ENCODE data around the gene PLCB1.
A peak's percentile ranks its signal among the peaks of the same experiment; 100 is the strongest.

DNA sequence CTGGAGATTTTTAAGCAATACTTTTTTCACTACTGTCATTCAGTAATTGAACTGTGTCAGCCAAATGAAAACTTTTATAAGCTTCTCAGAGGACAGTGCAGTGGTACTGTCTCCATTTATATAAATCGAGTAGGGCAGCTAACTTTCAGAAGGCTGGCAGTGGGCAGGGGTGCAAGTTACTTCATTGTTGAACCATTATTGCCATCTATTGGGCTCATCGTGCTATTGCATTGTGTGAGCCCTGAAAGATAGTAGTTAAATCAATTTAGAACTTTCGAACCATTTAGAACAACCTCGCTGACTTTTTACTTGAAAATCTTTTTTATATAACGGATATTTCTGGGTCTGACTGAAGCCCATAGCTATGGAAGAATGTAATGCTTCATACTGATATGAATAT lies 589.0 kb downstream of the PLCB1 start:
- TF ChIP-seq, protein P1, sequence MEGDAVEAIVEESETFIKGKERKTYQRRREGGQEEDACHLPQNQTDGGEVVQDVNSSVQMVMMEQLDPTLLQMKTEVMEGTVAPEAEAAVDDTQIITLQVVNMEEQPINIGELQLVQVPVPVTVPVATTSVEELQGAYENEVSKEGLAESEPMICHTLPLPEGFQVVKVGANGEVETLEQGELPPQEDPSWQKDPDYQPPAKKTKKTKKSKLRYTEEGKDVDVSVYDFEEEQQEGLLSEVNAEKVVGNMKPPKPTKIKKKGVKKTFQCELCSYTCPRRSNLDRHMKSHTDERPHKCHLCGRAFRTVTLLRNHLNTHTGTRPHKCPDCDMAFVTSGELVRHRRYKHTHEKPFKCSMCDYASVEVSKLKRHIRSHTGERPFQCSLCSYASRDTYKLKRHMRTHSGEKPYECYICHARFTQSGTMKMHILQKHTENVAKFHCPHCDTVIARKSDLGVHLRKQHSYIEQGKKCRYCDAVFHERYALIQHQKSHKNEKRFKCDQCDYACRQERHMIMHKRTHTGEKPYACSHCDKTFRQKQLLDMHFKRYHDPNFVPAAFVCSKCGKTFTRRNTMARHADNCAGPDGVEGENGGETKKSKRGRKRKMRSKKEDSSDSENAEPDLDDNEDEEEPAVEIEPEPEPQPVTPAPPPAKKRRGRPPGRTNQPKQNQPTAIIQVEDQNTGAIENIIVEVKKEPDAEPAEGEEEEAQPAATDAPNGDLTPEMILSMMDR (IDR thresholded peaks at IDR 0.05), result peak in 2 of 3 donors; percentile 53 to 59
- no peak for TF ChIP-seq POLR2A (IDR thresholded peaks at IDR 0.05)
- TF ChIP-seq POLR2AphosphoS5 (IDR thresholded peaks at IDR 0.05), result no peak

Data from breast epithelium (tissue), 3 donors.